ENCODE data around the gene P2RY14.
A peak's percentile ranks its signal among the peaks of the same experiment; 100 is the strongest.
"Not testable (repeated sequence)": the region's sequence is repeated elsewhere in the genome, so short reads cannot be mapped to it uniquely, and the experiment has no call there.

Gene P2RY14

GRCh38 chr3:151259664-151260063, 18.7 kb downstream of the P2RY14 start:
- peaks cover 22% of the 10 kb centered on the region for H3K27me3 Mint-ChIP-seq (ENCODE audit: low read depth)
- no peaks in the 10 kb centered on the region for H3K9me3 Mint-ChIP-seq
- peaks cover 4% of the 10 kb centered on the region for H3K4me1 Mint-ChIP-seq (ENCODE audit: low read depth)
- H3K36me3 Mint-ChIP-seq (ENCODE audit: low read depth) = peaks cover 19% of the 10 kb centered on the region
- no peak overlapping the region for H3K27ac Mint-ChIP-seq
- no peak overlapping the region for H3K4me3 Mint-ChIP-seq

- Mint-ChIP-seq H3K27me3 (ENCODE audit: low read depth) (peaks cover 22% of the 10 kb centered on the region), H3K36me3 (ENCODE audit: low read depth) (peaks cover 12% of the 10 kb centered on the region), H3K9me3 (no peaks in the 10 kb centered on the region), H3K4me3 (no peak overlapping the region), H3K4me1 (ENCODE audit: low read depth) (peaks cover 2% of the 10 kb centered on the region), H3K27ac (no peak overlapping the region)
These were observed 21.6 kb downstream of the P2RY14 start for GRCh38 chr3:151256749-151257148.

- peaks cover 37% of the 10 kb centered on the region for H3K27me3 Mint-ChIP-seq (ENCODE audit: low read depth)
- peaks cover 4% of the 10 kb centered on the region for H3K4me1 Mint-ChIP-seq (ENCODE audit: low read depth)
- H3K4me3 Mint-ChIP-seq = no peak overlapping the region
- H3K27ac Mint-ChIP-seq = no peak overlapping the region
- H3K36me3 Mint-ChIP-seq (ENCODE audit: low read depth) = peaks cover 10% of the 10 kb centered on the region
- H3K9me3 Mint-ChIP-seq = no peaks in the 10 kb centered on the region
These were observed 29.5 kb downstream of the P2RY14 start for GRCh38 chr3:151248772-151249337.

GRCh38 chr3:151242006-151242405, 36.3 kb downstream of the P2RY14 start:
- not testable (repeated sequence) for H3K27ac Mint-ChIP-seq; H3K4me1 Mint-ChIP-seq (ENCODE audit: low read depth); H3K4me3 Mint-ChIP-seq; H3K9me3 Mint-ChIP-seq; H3K36me3 Mint-ChIP-seq (ENCODE audit: low read depth); H3K27me3 Mint-ChIP-seq (ENCODE audit: low read depth)

- peaks cover 10% of the 10 kb centered on the region for H3K36me3 Mint-ChIP-seq (ENCODE audit: low read depth)
- H3K9me3 Mint-ChIP-seq = no peaks in the 10 kb centered on the region
- H3K4me3 Mint-ChIP-seq = no peak overlapping the region
- peaks cover 13% of the 10 kb centered on the region for H3K4me1 Mint-ChIP-seq (ENCODE audit: low read depth)
- no peak overlapping the region for H3K27ac Mint-ChIP-seq
- peaks cover 7% of the 10 kb centered on the region for H3K27me3 Mint-ChIP-seq (ENCODE audit: low read depth)
These were observed 41.6 kb downstream of the P2RY14 start for GRCh38 chr3:151236736-151237135.

GRCh38 chr3:151236316-151236715, 42.0 kb downstream of the P2RY14 start:
- Mint-ChIP-seq H3K9me3 (no peaks in the 10 kb centered on the region), H3K27ac (no peak overlapping the region), H3K4me1 (ENCODE audit: low read depth) (peaks cover 15% of the 10 kb centered on the region), H3K27me3 (ENCODE audit: low read depth) (peaks cover 7% of the 10 kb centered on the region), H3K4me3 (no peak overlapping the region), H3K36me3 (ENCODE audit: low read depth) (peaks cover 11% of the 10 kb centered on the region)

GRCh38 chr3:151234825-151235224, 43.5 kb downstream of the P2RY14 start:
- no peak overlapping the region for H3K27ac Mint-ChIP-seq

GRCh38 chr3:151232991-151233390, 45.4 kb downstream of the P2RY14 start:
- Mint-ChIP-seq H3K9me3 (no peaks in the 10 kb centered on the region), H3K27me3 (ENCODE audit: low read depth) (peaks cover 4% of the 10 kb centered on the region), H3K36me3 (ENCODE audit: low read depth) (peaks cover 12% of the 10 kb centered on the region), H3K4me3 (no peak overlapping the region), H3K27ac (no peak overlapping the region), H3K4me1 (ENCODE audit: low read depth) (peaks cover 32% of the 10 kb centered on the region)

More at GRCh38 chr3:151234825-151235224, 43.5 kb downstream of the P2RY14 start:
- Mint-ChIP-seq H3K4me1 (ENCODE audit: low read depth) (peaks cover 26% of the 10 kb centered on the region), H3K27me3 (ENCODE audit: low read depth) (peaks cover 4% of the 10 kb centered on the region), H3K9me3 (no peaks in the 10 kb centered on the region), H3K4me3 (no peak overlapping the region), H3K36me3 (ENCODE audit: low read depth) (peaks cover 12% of the 10 kb centered on the region)

- H3K27me3 Mint-ChIP-seq (ENCODE audit: low read depth); H3K4me3 Mint-ChIP-seq; H3K27ac Mint-ChIP-seq; H3K9me3 Mint-ChIP-seq: not testable (repeated sequence)
- H3K4me1 Mint-ChIP-seq (ENCODE audit: low read depth) = peaks cover 38% of the 10 kb centered on the region
- H3K36me3 Mint-ChIP-seq (ENCODE audit: low read depth) = peaks cover 12% of the 10 kb centered on the region
These were observed 45.9 kb downstream of the P2RY14 start for GRCh38 chr3:151232403-151232802.

- peaks cover 52% of the 10 kb centered on the region for H3K4me1 Mint-ChIP-seq (ENCODE audit: low read depth)
- peak overlapping the region; percentile 41 for H3K27ac Mint-ChIP-seq
- peak overlapping the region; percentile 10 for H3K4me3 Mint-ChIP-seq
- H3K36me3 Mint-ChIP-seq (ENCODE audit: low read depth) = peaks cover 18% of the 10 kb centered on the region
- H3K9me3 Mint-ChIP-seq = no peaks in the 10 kb centered on the region
- peaks cover 4% of the 10 kb centered on the region for H3K27me3 Mint-ChIP-seq (ENCODE audit: low read depth)
These were observed 47.7 kb downstream of the P2RY14 start for GRCh38 chr3:151230646-151231045.

GRCh38 chr3:151228666-151229040, 49.7 kb downstream of the P2RY14 start:
- Mint-ChIP-seq H3K9me3 (no peaks in the 10 kb centered on the region), H3K4me1 (ENCODE audit: low read depth) (peaks cover 62% of the 10 kb centered on the region), H3K36me3 (ENCODE audit: low read depth) (peaks cover 17% of the 10 kb centered on the region), H3K4me3 (peak overlapping the region; percentile 47), H3K27ac (peak overlapping the region; percentile 90), H3K27me3 (ENCODE audit: low read depth) (peaks cover 2% of the 10 kb centered on the region)

- H3K9me3 Mint-ChIP-seq = peaks cover 5% of the 10 kb centered on the region
- no peaks in the 10 kb centered on the region for H3K27me3 Mint-ChIP-seq (ENCODE audit: low read depth)
- peaks cover 61% of the 10 kb centered on the region for H3K4me1 Mint-ChIP-seq (ENCODE audit: low read depth)
- peak overlapping the region; percentile 90 for H3K27ac Mint-ChIP-seq
- H3K4me3 Mint-ChIP-seq = peak overlapping the region; percentile 47
- H3K36me3 Mint-ChIP-seq (ENCODE audit: low read depth) = peaks cover 16% of the 10 kb centered on the region
These were observed 50.3 kb downstream of the P2RY14 start for GRCh38 chr3:151227807-151228665.

GRCh38 chr3:151227266-151227806, 51.0 kb downstream of the P2RY14 start:
- H3K27ac Mint-ChIP-seq = peak overlapping the region; percentile 71
- H3K4me3 Mint-ChIP-seq = peak overlapping the region; percentile 19
- H3K9me3 Mint-ChIP-seq = peaks cover 12% of the 10 kb centered on the region
- peaks cover 61% of the 10 kb centered on the region for H3K4me1 Mint-ChIP-seq (ENCODE audit: low read depth)
- peaks cover 21% of the 10 kb centered on the region for H3K36me3 Mint-ChIP-seq (ENCODE audit: low read depth)
- no peaks in the 10 kb centered on the region for H3K27me3 Mint-ChIP-seq (ENCODE audit: low read depth)

GRCh38 chr3:151226825-151227224, 51.5 kb downstream of the P2RY14 start:
- peaks cover 22% of the 10 kb centered on the region for H3K36me3 Mint-ChIP-seq (ENCODE audit: low read depth)
- peaks cover 63% of the 10 kb centered on the region for H3K4me1 Mint-ChIP-seq (ENCODE audit: low read depth)
- H3K9me3 Mint-ChIP-seq = peaks cover 17% of the 10 kb centered on the region
- no peak overlapping the region for H3K27ac Mint-ChIP-seq
- no peaks in the 10 kb centered on the region for H3K27me3 Mint-ChIP-seq (ENCODE audit: low read depth)
- no peak overlapping the region for H3K4me3 Mint-ChIP-seq

- H3K4me1 Mint-ChIP-seq (ENCODE audit: low read depth) = peaks cover 59% of the 10 kb centered on the region
- no peaks in the 10 kb centered on the region for H3K27me3 Mint-ChIP-seq (ENCODE audit: low read depth)
- peaks cover 25% of the 10 kb centered on the region for H3K36me3 Mint-ChIP-seq (ENCODE audit: low read depth)
- H3K9me3 Mint-ChIP-seq = peaks cover 22% of the 10 kb centered on the region
- H3K4me3 Mint-ChIP-seq = no peak overlapping the region
- H3K27ac Mint-ChIP-seq = peak overlapping the region; percentile 74
These were observed 52.2 kb downstream of the P2RY14 start for GRCh38 chr3:151226088-151226563.
